Measurements from ENCODE around the gene APAF1.

DNA sequence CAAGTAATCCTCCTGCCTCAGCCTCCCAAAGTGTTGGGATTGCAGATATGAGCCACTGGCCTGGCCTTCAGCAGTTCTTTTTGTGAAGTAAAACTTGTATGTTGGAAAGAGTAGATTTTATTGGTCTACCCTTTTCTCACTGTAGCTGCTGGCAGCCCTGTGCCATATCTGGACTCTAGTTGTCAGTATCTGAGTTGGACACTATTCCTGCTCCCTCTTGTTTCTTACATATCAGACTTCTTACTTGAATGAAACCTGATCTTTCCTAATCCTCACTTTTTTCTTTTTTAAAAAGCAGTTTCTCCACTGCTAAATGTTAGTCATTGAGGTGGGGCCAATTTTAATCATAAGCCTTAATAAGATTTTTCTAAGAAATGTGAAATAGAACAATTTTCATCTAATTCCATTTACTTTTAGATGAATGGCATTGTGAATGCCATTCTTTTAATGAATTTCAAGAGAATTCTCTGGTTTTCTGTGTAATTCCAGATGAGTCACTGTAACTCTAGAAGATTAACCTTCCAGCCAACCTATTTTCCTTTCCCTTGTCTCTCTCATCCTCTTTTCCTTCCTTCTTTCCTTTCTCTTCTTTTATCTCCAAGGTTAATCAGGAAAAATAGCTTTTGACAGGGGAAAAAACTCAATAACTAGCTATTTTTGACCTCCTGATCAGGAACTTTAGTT, 88.7 kb downstream of the APAF1 start:
- TF ChIP-seq, protein P1, sequence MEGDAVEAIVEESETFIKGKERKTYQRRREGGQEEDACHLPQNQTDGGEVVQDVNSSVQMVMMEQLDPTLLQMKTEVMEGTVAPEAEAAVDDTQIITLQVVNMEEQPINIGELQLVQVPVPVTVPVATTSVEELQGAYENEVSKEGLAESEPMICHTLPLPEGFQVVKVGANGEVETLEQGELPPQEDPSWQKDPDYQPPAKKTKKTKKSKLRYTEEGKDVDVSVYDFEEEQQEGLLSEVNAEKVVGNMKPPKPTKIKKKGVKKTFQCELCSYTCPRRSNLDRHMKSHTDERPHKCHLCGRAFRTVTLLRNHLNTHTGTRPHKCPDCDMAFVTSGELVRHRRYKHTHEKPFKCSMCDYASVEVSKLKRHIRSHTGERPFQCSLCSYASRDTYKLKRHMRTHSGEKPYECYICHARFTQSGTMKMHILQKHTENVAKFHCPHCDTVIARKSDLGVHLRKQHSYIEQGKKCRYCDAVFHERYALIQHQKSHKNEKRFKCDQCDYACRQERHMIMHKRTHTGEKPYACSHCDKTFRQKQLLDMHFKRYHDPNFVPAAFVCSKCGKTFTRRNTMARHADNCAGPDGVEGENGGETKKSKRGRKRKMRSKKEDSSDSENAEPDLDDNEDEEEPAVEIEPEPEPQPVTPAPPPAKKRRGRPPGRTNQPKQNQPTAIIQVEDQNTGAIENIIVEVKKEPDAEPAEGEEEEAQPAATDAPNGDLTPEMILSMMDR (IDR thresholded peaks at IDR 0.05), result no peak
- TF ChIP-seq POLR2A (IDR thresholded peaks at IDR 0.05) (no peak), EP300 (IDR thresholded peaks at IDR 0.05) (no peak), POLR2AphosphoS5 (IDR thresholded peaks at IDR 0.05) (no peak)
